Heart left ventricle (tissue), 16 donors: ENCODE data around the gene EEF1E1. TPM values are rescaled to one million over a fixed set of nuclear protein-coding genes. Genes with fewer than 3 reads are reported as not detected.
A peak's percentile ranks its signal among the peaks of the same experiment; 100 is the strongest.

Experiments
- ATAC-seq, 4 donors: fragments of 200-7000 bp; cut with Tn5 transposase; one replicate each; pipeline ENCODE4 v1.9.1; 2020 to 2022; ENCODE audit warnings: moderate library complexity in 4 of 4, mild to moderate bottlenecking in 3 of 4, moderate number of reproducible peaks in 1 of 4
- DNase-seq, 5 donors: peaks; one replicate each; pipeline ENCODE4 v3.0.0-alpha.2; 2020
- H3K27ac ChIP-seq, 12 donors: fragments of 200-600 bp; sonication (generic) in 4 of 12; one replicate each; pipeline versions ENCODE4 v1.5.0 to v1.8.0; 2016 to 2022; ENCODE audit warnings: mild to moderate bottlenecking in 2 of 12
- H3K27me3 ChIP-seq, 9 donors: fragments of 200-600 bp; sonication (generic) in 2 of 9; one replicate each; pipeline versions ENCODE4 v1.5.1 to v1.8.0; 2016 to 2022; ENCODE audit warnings: mild to moderate bottlenecking in 3 of 9
- H3K36me3 ChIP-seq, 9 donors: fragments of 200-600 bp; sonication (generic) in 2 of 9; one replicate each; pipeline versions ENCODE4 v1.5.0 to v1.8.0; 2018 to 2022; ENCODE audit warnings: mild to moderate bottlenecking in 2 of 9
- H3K4me1 ChIP-seq, 12 donors: fragments of 200-600 bp; sonication (generic) in 4 of 12; one replicate each; pipeline versions ENCODE4 v1.5.0 to v1.8.0; 2016 to 2022; ENCODE audit warnings: mild to moderate bottlenecking in 3 of 12
- H3K4me3 ChIP-seq, 12 donors: fragments of 200-600 bp; sonication (generic) in 4 of 12; one replicate each; pipeline versions ENCODE4 v1.5.0 to v1.8.0; 2017 to 2022; ENCODE audit warnings: mild to moderate bottlenecking in 9 of 12, moderate library complexity in 4 of 12
- H3K9me3 ChIP-seq, 12 donors: fragments of 200-600 bp; sonication (generic) in 4 of 12; one replicate each; pipeline versions ENCODE4 v1.5.0 to v1.8.0; 2016 to 2022; ENCODE audit warnings: mild to moderate bottlenecking in 1 of 12
- POLR2A ChIP-seq, 2 donors: fragments of 450-650 bp; IDR thresholded peaks; one replicate each; pipeline ENCODE4 v1.6.1; 2017; ENCODE audit warnings: antibody characterized with exemption in 2 of 2, mild to moderate bottlenecking in 2 of 2, moderate library complexity in 2 of 2
- WGBS, 4 donors: extraction: QIAGEN DNeasy Blood & Tissue Kit in 2 of 4; methylation state at CpG; one replicate each; pipeline versions ENCODE4 v1.1.5 to v1.1.7; 2013 to 2018; 5-methylcytosine and 5-hydroxymethylcytosine counted together
- intact Hi-C, 10 donors: fragments of 100-400 bp; cut with DNase I; formaldehyde crosslinking; loops; one replicate each; pipeline versions ENCODE4 v1.11.1 to v1.14.2; 2022
- polyA plus RNA-seq, 2 donors: library from polyadenylated mRNA; stranded (reverse); fragments of 200-250 nt; gene quantifications; one replicate each; pipeline ENCODE4 v1.2.3, GENCODE V29; 2013
- total RNA-seq, 9 donors: library from RNA; depleted of rRNA in 2 of 9; stranded (reverse); fragments of >200 nt in 2 of 9; fragmentation: NEBNext Ultra II Directional in 3 of 9; extraction: Animal tissue kit (Norgen Biotek cat#: 25700) in 3 of 9; gene quantifications; one replicate each; pipeline versions ENCODE4 v1.1.0 to v1.2.4, GENCODE V29; 2016 to 2023
- TF ChIP-seq, protein P1 (sequence below), 12 donors: fragments of 200-600 bp; sonication (generic) in 4 of 12; IDR thresholded peaks; one replicate each; pipeline versions ENCODE4 v1.5.0 to v1.8.0; 2018 to 2022; ENCODE audit warnings: antibody characterized with exemption in 12 of 12, mild to moderate bottlenecking in 5 of 12
- donor health status: ischemic (EF 13 %, LVEDD 7.1; RV severe dilation, severe dysfunction).
- donor health status: healthy with polysubstance abuse.
- donor health status: DM: no; HTN: yes; CAD: no.
- donor health status: DM: no; HTN: no; CAD: no.
- donor health status: ischemic (EF 25% LVEDD 6.9; RV normal size, moderate dysfunction).
- donor health status: ischemic (EF 25% LVEDD 5.7; RV mildly dilated, moderate dysfunction).
- donor health status: healthy.
- donor health status: DM: yes; HTN: yes; CAD: no.
- donor health status: ischemic (EF 35%, LVEDD 5.7; RV mildly dilated, moderate dysfunction).
- donor health status: nonischemic (EF 11% LVEDD 7.7; RV severe dilation, severe dysfunction).
- donor health status: DM: yes; HTN: yes; CAD: no.
- donor health status: PGD.
- donor health status: ischemic (EF 29% LVEDD 5.4; RV normal size, mild dysfunction).
- donor health status: nonischemic (EF 23%, LVEDD 6.1; RV moderate dilation, normal function).

EEF1E1 gene
- total and polyA plus RNA-seq, 11 donors = 10.3 to 50.1 (median 15.9) TPM

DNA sequence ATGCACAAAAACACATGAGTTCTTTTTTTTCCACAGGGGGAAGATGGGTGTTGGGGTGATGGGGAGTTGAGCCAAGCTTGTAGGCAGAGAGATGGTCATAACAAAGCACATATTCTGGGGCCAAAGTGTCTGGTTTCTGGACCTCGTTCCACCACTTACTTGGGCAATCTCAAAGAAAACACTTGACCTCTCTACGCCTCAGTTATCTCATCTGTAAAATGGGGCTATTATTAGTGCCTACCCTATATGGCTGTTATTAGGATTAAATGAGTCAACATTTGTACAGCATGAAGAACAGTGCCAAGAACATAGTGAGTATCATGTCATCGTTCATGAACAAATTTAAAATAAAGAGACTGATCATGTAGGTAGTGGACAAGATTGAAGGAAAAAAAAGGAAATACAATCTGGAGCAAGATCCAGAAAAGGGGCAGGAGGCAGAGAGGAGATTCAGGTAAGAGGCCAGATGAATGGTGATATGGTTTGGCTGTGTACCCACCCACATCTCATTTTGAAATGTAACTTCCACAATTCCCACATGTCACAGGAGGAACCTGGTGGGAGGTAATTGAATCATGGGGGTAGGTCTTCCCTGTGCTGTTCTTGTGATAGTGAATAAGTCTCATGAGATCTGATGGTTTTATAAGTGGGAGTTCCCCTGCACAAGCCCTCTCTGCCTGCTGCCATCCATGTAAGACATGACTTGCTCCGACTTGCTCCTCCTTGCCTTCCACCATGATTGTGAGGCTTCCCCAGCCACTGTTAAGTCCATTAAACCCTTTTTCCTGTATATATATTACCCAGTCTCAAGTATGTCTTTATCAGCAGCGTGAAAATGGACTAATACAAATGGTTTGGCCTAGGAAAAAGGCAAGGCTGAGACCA, 14.2 kb downstream of the EEF1E1 start:
- no peak for DNase-seq
- TF ChIP-seq, protein P1, sequence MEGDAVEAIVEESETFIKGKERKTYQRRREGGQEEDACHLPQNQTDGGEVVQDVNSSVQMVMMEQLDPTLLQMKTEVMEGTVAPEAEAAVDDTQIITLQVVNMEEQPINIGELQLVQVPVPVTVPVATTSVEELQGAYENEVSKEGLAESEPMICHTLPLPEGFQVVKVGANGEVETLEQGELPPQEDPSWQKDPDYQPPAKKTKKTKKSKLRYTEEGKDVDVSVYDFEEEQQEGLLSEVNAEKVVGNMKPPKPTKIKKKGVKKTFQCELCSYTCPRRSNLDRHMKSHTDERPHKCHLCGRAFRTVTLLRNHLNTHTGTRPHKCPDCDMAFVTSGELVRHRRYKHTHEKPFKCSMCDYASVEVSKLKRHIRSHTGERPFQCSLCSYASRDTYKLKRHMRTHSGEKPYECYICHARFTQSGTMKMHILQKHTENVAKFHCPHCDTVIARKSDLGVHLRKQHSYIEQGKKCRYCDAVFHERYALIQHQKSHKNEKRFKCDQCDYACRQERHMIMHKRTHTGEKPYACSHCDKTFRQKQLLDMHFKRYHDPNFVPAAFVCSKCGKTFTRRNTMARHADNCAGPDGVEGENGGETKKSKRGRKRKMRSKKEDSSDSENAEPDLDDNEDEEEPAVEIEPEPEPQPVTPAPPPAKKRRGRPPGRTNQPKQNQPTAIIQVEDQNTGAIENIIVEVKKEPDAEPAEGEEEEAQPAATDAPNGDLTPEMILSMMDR (IDR thresholded peaks at IDR 0.05) = no peak
- TF ChIP-seq POLR2A (IDR thresholded peaks at IDR 0.05) = no peak
- Histone ChIP-seq H3K4me1 (peaks cover 0 to 17% (median 3%) of the 10 kb centered on the region in 12 donors), H3K36me3 (peaks cover 0 to 68% (median 38%) of the 10 kb centered on the region in 9 donors), H3K9me3 (peaks cover 0 to 6% (median 0%) of the 10 kb centered on the region in 12 donors), H3K27me3 (no peaks in the 10 kb centered on the region), H3K27ac (no peak overlapping the region), H3K4me3 (no peak overlapping the region)
- ATAC-seq = no peak
- intact Hi-C loops = no loop called here
- WGBS, 4 donors = 86 to 97% (median 93%) methylated on average over 5 of the region's 5 CpGs

DNA sequence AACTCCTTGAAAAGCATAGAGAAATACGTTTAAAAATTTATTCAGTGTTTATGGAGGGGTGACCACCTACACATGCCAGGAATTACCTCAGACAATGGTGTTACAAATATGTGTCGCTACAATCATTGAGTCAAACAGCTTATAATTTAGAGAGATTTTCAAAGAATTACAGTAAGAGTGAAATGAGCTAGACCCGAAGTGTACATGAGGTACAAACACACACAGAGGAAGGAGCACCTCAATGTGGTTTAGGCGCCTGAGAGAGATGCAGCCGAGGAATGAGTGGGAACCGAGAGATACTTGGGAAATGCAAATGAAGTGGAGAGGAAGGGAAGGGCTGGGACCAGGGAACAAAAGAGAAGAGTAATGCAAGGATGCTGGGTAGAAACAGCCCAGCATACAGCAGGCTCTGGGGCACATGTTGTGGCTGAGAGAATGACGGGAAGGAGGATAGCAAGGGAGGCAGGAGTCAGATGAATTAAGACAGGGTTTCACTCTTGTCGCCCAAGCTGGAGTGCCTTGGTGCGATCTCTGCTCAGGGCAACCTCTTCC, 15.5 kb downstream of the EEF1E1 start:
- no peaks in the 10 kb centered on the region for H3K27me3 ChIP-seq
- no peak overlapping the region for H3K27ac ChIP-seq
- 92 to 93% (median 93%) methylated on average over 9 of the region's 9 CpGs for WGBS, 4 donors
- peaks cover 0 to 24% (median 8%) of the 10 kb centered on the region in 12 donors for H3K4me1 ChIP-seq
- intact Hi-C loops = no loop called here
- no peak for TF ChIP-seq POLR2A (IDR thresholded peaks at IDR 0.05)
- TF ChIP-seq, protein P1 (IDR thresholded peaks at IDR 0.05) = no peak
- no peak for ATAC-seq
- H3K36me3 ChIP-seq = peaks cover 0 to 59% (median 38%) of the 10 kb centered on the region in 9 donors
- DNase-seq = no peak
- peaks cover 0 to 6% (median 0%) of the 10 kb centered on the region in 12 donors for H3K9me3 ChIP-seq
- H3K4me3 ChIP-seq = no peak overlapping the region

GRCh38 chr6:8085053-8085511, 17.3 kb downstream of the EEF1E1 start:
- H3K9me3 ChIP-seq = no peaks in the 10 kb centered on the region
- no peak overlapping the region for H3K27ac ChIP-seq
- DNase-seq (peak in 1 of 5 donors; percentile 39), ATAC-seq (peak in 2 of 4 donors; percentile 51 to 62)
- H3K4me1 ChIP-seq = peaks cover 0 to 38% (median 8%) of the 10 kb centered on the region in 12 donors
- TF ChIP-seq, protein P1 (IDR thresholded peaks at IDR 0.05) = no peak
- TF ChIP-seq POLR2A (IDR thresholded peaks at IDR 0.05) = no peak
- WGBS, 4 donors = 67 to 82% (median 73%) methylated on average over 2 of the region's 2 CpGs
- intact Hi-C loops = no loop called here
- peaks cover 0 to 44% (median 32%) of the 10 kb centered on the region in 9 donors for H3K36me3 ChIP-seq
- H3K4me3 ChIP-seq = no peak overlapping the region
- no peaks in the 10 kb centered on the region for H3K27me3 ChIP-seq

DNA sequence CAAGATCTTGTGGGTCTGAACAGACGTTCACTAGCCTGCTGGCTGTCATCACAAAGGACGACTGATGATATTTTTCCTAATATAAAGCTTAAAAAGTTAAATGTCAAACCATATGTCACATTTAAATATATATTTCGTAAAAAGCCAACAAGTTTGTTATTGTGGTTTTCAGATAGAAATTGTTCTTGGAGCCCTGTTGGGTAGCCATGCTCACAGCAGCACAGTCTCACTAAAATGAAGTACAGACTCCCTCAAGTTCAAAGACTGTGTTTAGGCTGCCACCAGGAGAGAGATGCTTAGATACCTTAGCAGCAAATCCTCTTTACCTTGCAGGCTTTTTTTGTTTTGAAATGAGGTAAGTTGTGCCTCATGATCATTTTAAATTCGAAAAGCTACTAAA, 17.8 kb downstream of the EEF1E1 start:
- 69 to 95% (median 81%) methylated on average over 4 of the region's 4 CpGs for WGBS, 4 donors
- H3K36me3 ChIP-seq = peaks cover 0 to 39% (median 28%) of the 10 kb centered on the region in 9 donors
- intact Hi-C loops = no loop called here
- TF ChIP-seq, protein P1 (IDR thresholded peaks at IDR 0.05) = no peak
- no peak for TF ChIP-seq POLR2A (IDR thresholded peaks at IDR 0.05)
- H3K27ac ChIP-seq = no peak overlapping the region
- DNase-seq (no peak), ATAC-seq (no peak)
- H3K9me3 ChIP-seq = no peaks in the 10 kb centered on the region
- peaks cover 0 to 43% (median 8%) of the 10 kb centered on the region in 12 donors for H3K4me1 ChIP-seq
- no peak overlapping the region for H3K4me3 ChIP-seq
- H3K27me3 ChIP-seq = no peaks in the 10 kb centered on the region
